CD4-positive, alpha-beta T cell treated with Interleukin-15 for 4 hours (primary cell): ENCODE results near the gene GBGT1.

Experiments used
- DNase-seq: peaks from one replicate; pipeline ENCODE4 v3.0.0-alpha.2; 2020; ENCODE audit warnings: low spot score

Gene GBGT1

DNA sequence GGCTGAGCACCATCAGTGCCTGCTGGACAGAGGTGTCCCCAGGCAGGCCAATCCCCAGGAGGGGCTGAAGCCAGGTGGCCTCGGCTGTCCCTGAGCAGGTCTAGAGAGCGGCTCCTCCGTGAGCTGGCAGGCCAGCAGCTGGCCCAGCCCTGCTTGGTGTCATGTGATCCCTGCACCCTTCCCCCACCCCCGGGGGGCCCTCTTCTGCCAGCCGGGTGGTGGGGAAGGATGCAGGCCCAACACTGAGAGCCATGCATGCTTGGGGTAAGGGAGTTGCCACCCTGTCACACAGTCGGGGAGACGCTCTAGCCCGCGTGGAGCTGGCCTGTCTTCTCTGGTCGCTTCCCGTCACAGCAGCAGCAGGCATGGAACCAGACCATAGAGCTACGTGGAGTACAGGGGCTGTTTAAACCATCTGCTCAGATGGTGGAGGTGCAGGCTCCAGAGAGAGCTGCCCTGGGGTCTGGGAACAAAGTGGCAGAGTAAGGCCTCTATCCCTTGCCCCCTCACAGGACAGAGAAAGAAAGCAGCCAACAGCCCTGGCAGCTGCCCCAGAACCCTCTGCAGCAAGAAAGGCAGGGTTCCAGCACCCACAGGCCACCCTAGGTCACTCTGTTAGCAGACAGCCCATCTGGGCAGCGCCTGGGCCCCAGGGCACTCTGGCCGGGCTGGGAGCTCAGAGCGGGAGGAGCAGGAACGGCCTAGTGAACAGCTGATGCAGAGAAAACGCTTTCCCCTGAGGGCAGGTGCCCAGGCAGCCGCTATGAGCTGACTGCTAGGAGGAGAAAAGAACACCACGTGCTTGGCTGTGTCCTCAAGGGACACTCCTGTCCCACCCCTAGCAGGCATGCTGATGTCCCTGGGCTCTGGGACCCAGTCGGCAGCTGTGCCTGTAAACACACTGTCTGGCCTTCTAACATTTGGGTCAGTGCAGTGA is 49.5 kb downstream of the GBGT1 start:
- DNase-seq, result no peak

- DNase-seq, result no peak
Measured at GRCh38 chr9:133113163-133113948, 50.4 kb downstream of the GBGT1 start.

DNA sequence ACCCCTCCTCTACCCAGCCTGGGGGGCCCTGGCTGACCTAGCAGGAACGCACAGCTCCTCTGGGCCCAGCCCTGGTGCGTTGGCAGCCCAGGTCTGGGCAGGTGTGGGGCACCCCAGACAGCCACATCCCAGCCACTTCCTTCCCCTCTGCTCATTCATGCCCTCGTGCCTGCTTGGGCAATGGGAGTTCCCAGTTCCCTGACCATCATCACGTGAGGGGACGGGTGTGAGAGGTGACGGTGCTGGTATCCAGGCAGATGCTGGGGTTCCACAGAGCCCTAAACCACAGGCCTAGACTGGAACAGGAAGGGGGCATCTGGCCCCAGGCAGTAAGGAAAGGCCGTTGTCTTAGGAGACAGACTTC is 51.1 kb downstream of the GBGT1 start:
- peak; percentile 58 for DNase-seq

DNA sequence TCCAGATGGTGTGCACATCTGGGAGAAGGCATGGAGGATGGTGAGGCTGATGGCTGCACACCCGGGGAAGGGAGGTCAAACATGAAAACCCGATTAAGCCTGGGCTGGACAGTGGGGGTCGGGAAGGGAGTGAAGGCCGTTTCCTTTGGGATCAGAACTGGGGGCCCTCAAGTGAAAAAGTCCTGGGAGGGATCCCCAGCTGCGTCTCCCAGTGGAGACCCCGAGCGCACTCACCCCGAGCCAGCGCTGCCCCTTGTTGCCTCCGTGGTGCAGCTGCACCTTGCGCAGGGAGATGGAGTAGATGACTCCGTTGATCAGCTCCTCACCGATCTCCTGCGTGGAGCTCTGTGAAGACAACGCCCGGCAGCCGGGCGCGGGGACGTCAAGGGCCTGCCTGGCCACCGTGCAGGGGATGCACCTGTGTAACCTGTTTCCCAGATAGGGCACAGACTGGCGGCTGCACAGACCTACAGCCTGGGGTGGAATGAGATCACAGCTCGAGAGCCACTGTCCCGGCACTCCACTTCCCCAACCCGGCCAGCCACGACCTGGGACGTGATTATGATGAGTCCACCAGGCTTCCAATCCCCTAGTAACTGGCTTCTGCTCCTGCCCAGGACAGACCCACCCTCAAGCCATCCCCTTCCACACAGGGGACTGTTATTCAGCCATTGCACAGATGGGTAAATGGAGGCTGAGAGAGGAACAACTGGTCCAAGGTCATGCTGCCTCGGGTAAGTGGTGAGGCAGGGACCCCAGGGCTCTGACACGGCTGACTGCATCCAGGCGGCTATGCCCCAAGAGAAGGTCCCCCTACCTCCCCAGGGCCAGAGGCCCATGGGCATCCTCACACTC is 51.7 kb downstream of the GBGT1 start:
- DNase-seq, result no peak

DNA sequence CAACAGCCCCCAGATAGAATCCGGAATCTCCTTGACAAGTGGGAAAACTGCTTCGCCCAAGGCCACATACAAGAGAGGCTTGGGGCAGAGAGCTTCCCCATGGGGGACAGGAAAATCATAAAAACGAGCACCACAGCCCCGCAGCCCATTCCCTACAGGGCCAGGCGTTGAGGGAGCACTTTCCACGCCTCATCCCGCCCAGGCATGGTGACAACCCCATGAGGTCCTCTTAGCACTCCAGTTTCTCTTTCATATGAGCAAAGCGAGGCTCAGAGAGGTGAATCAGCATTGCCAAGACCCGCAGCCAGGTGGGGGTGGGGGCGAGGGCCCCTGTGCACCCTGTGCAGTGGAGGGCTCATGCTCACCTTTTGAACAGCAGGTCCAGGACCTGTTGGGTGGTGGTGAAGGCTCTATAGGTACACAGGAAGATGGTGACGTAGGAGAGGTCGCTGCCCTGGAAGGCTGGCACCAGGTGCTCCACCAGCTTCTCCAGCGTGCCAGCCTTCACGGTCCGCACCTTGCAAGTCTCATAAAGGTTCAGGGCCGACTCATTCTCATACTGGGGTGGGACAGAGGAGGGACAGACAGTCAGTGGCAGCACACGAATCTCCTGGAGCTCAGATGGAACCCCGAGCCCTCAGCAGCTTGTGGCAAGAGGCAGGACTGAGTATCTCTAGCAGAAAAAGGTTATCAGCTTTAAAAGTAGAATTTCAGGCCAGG is 53.6 kb downstream of the GBGT1 start:
- no peak for DNase-seq

DNA sequence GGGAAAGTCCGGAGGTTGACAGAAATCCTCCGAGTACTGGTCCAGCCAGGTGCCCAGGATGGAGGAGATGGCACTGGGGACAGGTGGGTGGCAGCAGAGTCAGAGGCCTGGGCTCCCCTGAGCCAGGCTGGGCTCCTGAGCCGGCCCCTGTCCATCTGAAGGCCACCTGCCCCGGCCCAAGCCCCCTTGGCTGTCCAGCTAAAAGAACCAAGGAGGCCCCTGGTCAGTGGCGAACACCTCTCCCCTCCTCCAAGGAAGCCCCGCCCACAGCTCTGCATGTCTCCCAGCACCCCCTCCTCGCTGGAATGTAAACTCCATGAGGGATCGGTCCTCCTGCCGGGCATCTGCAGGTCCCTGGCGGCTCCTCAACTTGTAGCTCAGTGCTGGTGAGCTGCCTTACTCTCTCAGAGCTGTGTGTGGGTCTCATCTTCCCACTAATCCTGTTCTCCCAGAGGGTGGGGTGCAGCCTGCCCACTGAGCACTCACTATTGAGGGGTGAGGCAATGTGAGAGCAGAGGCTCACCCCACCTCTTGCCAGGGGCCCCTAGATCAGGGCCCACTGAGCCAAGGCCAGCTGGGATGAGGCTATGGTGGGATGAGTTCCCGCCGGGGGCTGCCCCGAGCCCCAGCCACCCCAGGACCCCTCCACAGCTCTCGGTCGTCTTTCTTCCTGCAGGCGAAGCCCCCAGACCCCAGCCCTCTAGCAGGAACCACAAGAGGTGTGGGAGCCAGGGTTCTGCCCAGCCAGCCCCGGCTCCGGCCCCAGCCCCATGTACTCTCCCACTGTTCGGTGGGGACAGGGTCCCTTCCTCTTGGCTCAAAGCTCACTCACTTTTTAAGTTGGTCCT is 54.7 kb downstream of the GBGT1 start:
- DNase-seq, result no peak

GRCh38 chr9:133107961-133108793 is 55.5 kb downstream of the GBGT1 start:
- DNase-seq, result no peak

DNA sequence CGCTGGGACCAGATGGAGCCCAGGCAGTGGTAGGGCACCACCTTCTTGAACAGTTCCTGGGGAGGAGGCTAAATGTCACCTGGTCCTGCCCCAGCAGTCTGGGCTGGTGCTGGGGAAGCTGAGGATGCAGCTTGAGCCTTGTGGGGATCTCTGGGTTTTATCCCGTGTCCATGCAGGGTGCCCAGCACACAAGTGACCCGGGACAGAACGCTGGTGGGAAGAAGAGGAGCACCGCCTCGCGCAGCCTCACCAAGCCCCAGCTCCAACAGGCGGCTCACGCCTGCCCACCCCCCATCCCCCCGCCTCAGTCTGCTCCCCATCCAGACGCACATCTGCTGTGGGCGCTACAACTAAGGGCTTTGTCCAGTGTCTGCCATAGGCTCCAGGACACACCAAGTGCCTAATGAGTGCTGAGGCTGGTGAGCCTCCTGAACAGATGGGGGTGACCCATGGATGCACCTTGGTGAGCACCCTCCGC is 56.4 kb downstream of the GBGT1 start:
- DNase-seq, result no peak

GRCh38 chr9:133106511-133107244 is 57.0 kb downstream of the GBGT1 start:
- no peak for DNase-seq

- no peak for DNase-seq
Measured at GRCh38 chr9:133105461-133105770, 58.3 kb downstream of the GBGT1 start.

DNA sequence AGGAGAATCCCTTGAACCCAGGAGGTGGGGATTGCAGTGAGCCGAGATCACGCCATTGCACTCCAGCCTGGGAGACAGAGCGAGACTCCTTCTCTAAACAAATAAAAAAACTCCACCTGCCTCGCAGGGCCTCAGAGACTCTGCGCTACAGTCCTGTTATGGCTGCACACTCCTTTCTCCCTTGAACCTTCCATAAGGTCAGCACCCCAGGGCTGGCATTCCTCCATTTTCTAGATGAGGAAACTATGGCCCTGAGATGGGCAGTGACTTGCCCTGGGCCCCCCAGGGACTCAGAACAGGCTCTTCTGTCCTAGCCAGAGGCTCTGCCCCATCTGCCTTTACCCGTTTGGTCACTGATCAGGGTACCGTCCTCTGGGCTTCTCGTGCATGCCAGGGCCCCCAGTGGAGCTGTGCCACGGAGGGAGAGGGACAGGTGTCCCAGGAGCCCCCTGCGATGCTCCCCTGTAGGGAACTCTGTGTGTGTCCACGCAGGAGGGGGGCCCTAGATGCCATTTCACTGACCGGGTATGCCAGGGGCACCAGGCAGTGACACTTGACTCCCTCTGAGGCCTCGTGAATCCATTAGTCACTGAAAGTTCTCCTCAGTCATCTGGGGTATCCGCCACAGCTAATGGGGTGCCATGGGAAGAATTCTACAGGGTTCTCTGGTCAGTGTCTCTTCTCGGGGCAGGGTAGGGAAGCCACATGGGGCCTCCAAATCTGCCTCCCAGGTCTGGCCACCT is 58.8 kb downstream of the GBGT1 start:
- DNase-seq, result no peak

- DNase-seq, result no peak
Measured at GRCh38 chr9:133103987-133104505, 59.7 kb downstream of the GBGT1 start.

- peak; percentile 54 for DNase-seq
Measured at GRCh38 chr9:133103183-133103986, 60.3 kb downstream of the GBGT1 start.
